Breast epithelium (tissue), 4 donors: ENCODE results near the gene HSPBP1. TPM values are rescaled to one million over a fixed set of nuclear protein-coding genes. Genes with fewer than 3 reads are reported as not detected.
A peak's percentile ranks its signal among the peaks of the same experiment; 100 is the strongest.

Source experiments
- DNase-seq, 2 donors: peaks; one replicate each; pipeline ENCODE4 v3.0.0-alpha.2; 2019; ENCODE audit warnings: low spot score in 2 of 2
- H3K27ac ChIP-seq, 2 donors: fragments of 200-600 bp; sonication (generic) in 1 of 2; one replicate each; pipeline ENCODE4 v1.5.1; 2016 to 2019; ENCODE audit warnings: mild to moderate bottlenecking in 1 of 2
- H3K27me3 ChIP-seq, 2 donors: fragments of 200-600 bp; sonication (generic) in 1 of 2; one replicate each; pipeline versions ENCODE4 v1.5.1 to v1.6.0; 2017 to 2019; ENCODE audit warnings: control low read depth in 1 of 2, mild to moderate bottlenecking in 1 of 2
- H3K36me3 ChIP-seq: fragments of 200-600 bp; one replicate; pipeline ENCODE4 v1.5.1; 2019
- H3K4me1 ChIP-seq, 2 donors: fragments of 200-600 bp; sonication (generic); one replicate each; pipeline ENCODE4 v1.5.1; 2016 to 2019; ENCODE audit warnings: control low read depth in 1 of 2
- H3K4me3 ChIP-seq, 3 donors: fragments of 200-600 bp; sonication (generic); 1 replicate in 2 of 3; 2 replicates in 1 of 3; pipeline ENCODE4 v1.5.1; 2016 to 2019; ENCODE audit warnings: mild to moderate bottlenecking in 3 of 3, moderate library complexity in 2 of 3
- H3K9me3 ChIP-seq, 2 donors: fragments of 200-600 bp; sonication (generic) in 1 of 2; one replicate each; pipeline ENCODE4 v1.5.1; 2016 to 2019; ENCODE audit warnings: control low read depth in 1 of 2
- CTCF ChIP-seq, 3 donors: fragments of 450-650 bp; IDR thresholded peaks; one replicate each; pipeline ENCODE4 v1.5.1; 2016 to 2017; ENCODE audit warnings: antibody characterized with exemption in 3 of 3, mild to moderate bottlenecking in 3 of 3, moderate library complexity in 3 of 3
- POLR2A ChIP-seq: fragments of 450-650 bp; IDR thresholded peaks from one replicate; pipeline ENCODE4 v1.6.1; 2016; ENCODE audit warnings: antibody characterized with exemption, mild to moderate bottlenecking, moderate library complexity
- POLR2AphosphoS5 ChIP-seq, 3 donors: sonication (generic); formaldehyde crosslinking; IDR thresholded peaks; one replicate each; pipeline ENCODE4 v1.6.1; 2017; ENCODE audit warnings: antibody characterized with exemption in 3 of 3
- intact Hi-C: fragments of 100-400 bp; cut with DNase I; formaldehyde crosslinking; loops from one replicate; pipeline ENCODE4 v1.15.1; 2023; ENCODE audit warnings: low total_unique reads
- total RNA-seq, 3 donors: library from RNA; depleted of rRNA; stranded (reverse); fragments of >200 nt; gene quantifications; one replicate each; pipeline ENCODE4 v1.1.0, GENCODE V29; 2016

The HSPBP1 gene
- total RNA-seq, 3 donors from 2014 or later, result 13.3 to 36.1 (median 32.6) TPM

- DNase-seq, result no peak
- peaks cover 6 to 9% of the 10 kb centered on the region in 2 donors for H3K4me1 ChIP-seq
These were observed 22.2 kb downstream of the HSPBP1 start for GRCh38 chr19:55257461-55258420.

GRCh38 chr19:55256562-55257460 lies 23.1 kb downstream of the HSPBP1 start:
- peak overlapping the region; percentile 35 to 93 for H3K27ac ChIP-seq
- H3K36me3 ChIP-seq, result no peaks in the 10 kb centered on the region
- TF ChIP-seq POLR2AphosphoS5 (IDR thresholded peaks at IDR 0.05) (no peak), CTCF (IDR thresholded peaks at IDR 0.05) (no peak), POLR2A (no peak)
- no peak for DNase-seq
- intact Hi-C loops, result no loop called here
- H3K4me1 ChIP-seq, result peaks cover 6 to 9% of the 10 kb centered on the region in 2 donors
- no peaks in the 10 kb centered on the region for H3K27me3 ChIP-seq
- H3K9me3 ChIP-seq, result no peaks in the 10 kb centered on the region
- H3K4me3 ChIP-seq, result peak overlapping the region; percentile 87 to 93 (median 91)

More at GRCh38 chr19:55257461-55258420, 22.2 kb downstream of the HSPBP1 start:
- intact Hi-C loops, result no loop called here
- H3K9me3 ChIP-seq, result no peaks in the 10 kb centered on the region
- peak overlapping the region; percentile 87 to 93 (median 91) for H3K4me3 ChIP-seq
- H3K36me3 ChIP-seq, result no peaks in the 10 kb centered on the region
- TF ChIP-seq POLR2A (no peak), POLR2AphosphoS5 (IDR thresholded peaks at IDR 0.05) (no peak), CTCF (IDR thresholded peaks at IDR 0.05) (no peak)
- H3K27ac ChIP-seq, result peak overlapping the region; percentile 83 to 93
- H3K27me3 ChIP-seq, result no peaks in the 10 kb centered on the region

GRCh38 chr19:55255618-55256423 lies 24.1 kb downstream of the HSPBP1 start:
- no peak for TF ChIP-seq POLR2A
- no peak for TF ChIP-seq POLR2AphosphoS5 (IDR thresholded peaks at IDR 0.05)
- no peak for TF ChIP-seq CTCF (IDR thresholded peaks at IDR 0.05)
- no peaks in the 10 kb centered on the region for H3K27me3 ChIP-seq
- H3K36me3 ChIP-seq, result no peaks in the 10 kb centered on the region
- DNase-seq, result no peak
- no peaks in the 10 kb centered on the region for H3K9me3 ChIP-seq
- intact Hi-C loops, result no loop called here
- peak overlapping the region in 1 of 2 donors; percentile 43 for H3K27ac ChIP-seq
- H3K4me1 ChIP-seq, result peaks cover 6 to 9% of the 10 kb centered on the region in 2 donors
- H3K4me3 ChIP-seq, result peak overlapping the region in 2 of 3 donors; percentile 19 to 50

GRCh38 chr19:55254625-55254977 lies 25.3 kb downstream of the HSPBP1 start:
- DNase-seq, result no peak
- no peaks in the 10 kb centered on the region for H3K36me3 ChIP-seq
- peak overlapping the region; percentile 19 to 41 (median 20) for H3K4me3 ChIP-seq
- peak overlapping the region in 1 of 2 donors; percentile 50 for H3K27ac ChIP-seq
- TF ChIP-seq CTCF (IDR thresholded peaks at IDR 0.05) (no peak), POLR2A (no peak), POLR2AphosphoS5 (IDR thresholded peaks at IDR 0.05) (no peak)
- H3K9me3 ChIP-seq, result no peaks in the 10 kb centered on the region
- intact Hi-C loops, result no loop called here
- no peaks in the 10 kb centered on the region for H3K27me3 ChIP-seq
- H3K4me1 ChIP-seq, result peaks cover 0 to 9% of the 10 kb centered on the region in 2 donors
